HG03354 (cell line): Measurements from ENCODE around the gene BTBD1.
"Not testable (repeated sequence)": the region's sequence is repeated elsewhere in the genome, so short reads cannot be mapped to it uniquely, and the experiment has no call there.

ENCODE experiments used
- ATAC-seq: cut with Tn5 transposase; IDR thresholded peaks from one replicate; pipeline ENCODE4 v1.9.1; 2021; ENCODE audit warnings: mild to moderate bottlenecking; ENCODE audit not compliant: unreplicated experiment, poor library complexity, severe bottlenecking

BTBD1 gene

GRCh38 chr15:83099290-83099689 lies 32.2 kb upstream of the BTBD1 start:
- ATAC-seq: no peak

GRCh38 chr15:83098079-83098478 lies 31.0 kb upstream of the BTBD1 start:
- ATAC-seq: no peak

DNA sequence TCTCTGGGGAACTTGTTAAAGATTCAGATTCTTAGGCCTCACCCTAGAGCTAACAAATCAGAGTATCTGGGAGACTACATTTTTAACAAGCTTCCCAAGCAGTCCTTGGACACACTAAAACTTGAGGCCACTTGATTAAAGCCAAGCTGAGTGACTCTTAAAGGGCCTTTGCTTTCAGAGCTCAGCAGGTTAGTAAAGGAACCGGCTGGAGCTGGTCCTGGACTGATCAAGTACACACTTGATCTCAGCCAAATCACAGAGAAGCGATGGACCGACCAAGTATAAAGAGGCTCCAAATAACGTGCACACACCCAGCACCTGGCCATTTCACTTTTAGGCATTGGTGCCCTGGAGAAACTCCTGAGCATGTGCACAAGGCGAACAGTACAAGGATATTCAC lies 27.5 kb upstream of the BTBD1 start:
- no peak for ATAC-seq

GRCh38 chr15:83092309-83092976 lies 25.4 kb upstream of the BTBD1 start:
- peak; percentile 93 for ATAC-seq

GRCh38 chr15:83091965-83092308 lies 24.9 kb upstream of the BTBD1 start:
- peak; percentile 33 for ATAC-seq

GRCh38 chr15:83090465-83090864 lies 23.4 kb upstream of the BTBD1 start:
- ATAC-seq: no peak

DNA sequence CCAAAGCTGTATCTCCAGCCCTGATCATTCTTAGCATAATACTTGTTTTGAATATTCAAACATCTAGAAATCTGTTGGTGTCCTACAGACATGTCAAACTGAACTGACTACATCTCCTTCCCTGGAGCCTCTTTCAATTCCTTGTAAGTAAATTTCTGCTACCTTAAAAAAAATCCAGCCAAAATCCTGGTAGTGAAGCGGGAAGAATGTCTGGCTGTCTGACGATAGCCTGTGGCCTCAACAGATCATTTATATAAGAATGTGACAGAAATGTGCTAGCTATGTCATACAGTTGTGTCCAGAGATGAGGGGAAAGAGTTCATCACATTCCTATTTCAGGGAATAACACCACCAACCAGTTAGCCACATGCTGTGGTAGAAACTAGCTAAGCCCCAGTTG lies 21.8 kb upstream of the BTBD1 start:
- ATAC-seq: no peak

GRCh38 chr15:83087576-83087975 lies 20.5 kb upstream of the BTBD1 start:
- no peak for ATAC-seq

DNA sequence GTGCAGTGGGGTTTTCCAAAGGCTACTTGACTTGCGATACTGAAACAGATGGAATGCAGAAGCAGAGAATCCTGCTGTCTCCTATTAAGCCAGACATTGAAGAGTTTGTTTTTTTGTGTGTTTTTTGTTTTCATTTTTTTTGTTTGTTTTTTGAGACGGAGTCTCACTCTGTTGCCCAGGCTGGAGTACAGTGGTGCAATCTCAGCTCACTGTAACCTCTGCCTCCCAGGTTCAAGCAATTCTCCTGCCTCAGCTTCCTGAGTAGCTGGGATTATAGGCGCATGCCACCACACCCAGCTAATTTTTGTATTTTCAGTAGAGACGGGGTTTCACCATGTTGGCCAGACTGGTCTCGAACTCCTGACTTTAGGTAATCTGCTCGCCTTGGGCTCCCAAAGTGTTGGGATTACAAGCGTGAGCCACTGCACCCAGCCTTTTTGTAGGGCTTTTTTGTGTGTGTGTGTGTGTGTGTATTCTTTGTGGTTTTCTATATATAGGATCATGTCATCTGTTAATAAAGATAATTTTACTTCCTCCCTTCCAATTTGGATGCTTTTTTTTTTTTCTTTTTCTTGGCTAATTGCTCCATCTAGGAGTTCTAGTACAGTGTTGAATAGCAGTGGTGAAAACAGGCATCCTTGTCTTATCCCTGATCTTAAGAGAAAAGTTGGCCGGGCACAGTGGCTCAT lies 19.0 kb upstream of the BTBD1 start:
- not testable (repeated sequence) for ATAC-seq

DNA sequence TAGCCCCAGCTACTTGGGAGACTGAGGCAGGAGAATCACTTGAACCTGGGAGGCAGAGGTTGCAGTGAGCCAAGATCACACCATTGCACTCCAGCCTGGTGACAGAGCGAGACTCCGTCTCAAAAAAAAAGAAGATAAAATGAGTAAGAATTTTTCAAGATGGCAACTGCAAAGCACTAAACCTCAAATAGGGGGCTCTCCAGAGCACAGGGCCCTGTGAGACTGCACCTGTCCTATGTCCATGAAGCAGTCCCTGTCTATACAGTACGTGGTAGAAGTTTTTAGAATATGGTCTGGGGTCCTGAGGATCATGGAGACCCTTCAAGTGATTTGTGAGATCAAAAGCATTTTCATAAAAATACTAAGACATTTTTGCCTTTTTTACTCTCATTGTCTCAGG lies 18.4 kb upstream of the BTBD1 start:
- not testable (repeated sequence) for ATAC-seq

- no peak for ATAC-seq
Measured at GRCh38 chr15:83082730-83083386, 15.8 kb upstream of the BTBD1 start.

DNA sequence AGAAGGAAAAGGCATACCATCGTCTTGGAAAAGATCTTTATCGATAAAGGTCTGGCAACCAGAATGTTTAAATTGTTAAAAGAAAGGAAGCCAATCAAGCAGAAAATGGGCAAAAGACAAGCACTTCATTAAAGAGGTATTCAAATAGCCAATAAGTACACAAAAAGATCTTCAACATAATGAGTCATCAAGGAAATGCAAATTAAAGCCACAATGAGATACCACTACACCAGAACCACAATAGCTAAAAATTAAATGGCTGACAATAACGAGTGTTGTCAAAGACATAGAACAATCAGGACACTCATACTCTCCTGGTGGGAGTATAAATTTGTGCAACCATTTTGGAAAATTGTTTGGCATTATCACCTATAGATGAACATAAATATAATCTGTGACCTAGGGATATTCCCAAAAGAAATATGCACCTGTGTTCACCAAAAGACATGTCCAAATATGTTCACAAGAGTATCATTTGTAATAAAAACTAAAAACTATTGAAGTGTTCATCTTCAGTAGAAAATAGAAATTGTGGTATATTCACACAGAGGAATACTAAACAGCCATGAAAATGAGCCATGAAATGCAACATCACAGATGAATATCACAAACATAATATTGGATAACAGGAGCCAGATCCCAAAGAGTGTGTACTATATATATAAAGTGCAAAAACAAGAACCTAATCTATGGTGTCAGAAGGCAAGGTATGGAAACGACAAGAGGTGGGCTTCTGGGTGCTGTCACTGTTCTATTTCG lies 14.4 kb upstream of the BTBD1 start:
- no peak for ATAC-seq

GRCh38 chr15:83078712-83079111 lies 11.7 kb upstream of the BTBD1 start:
- no peak for ATAC-seq

- no peak for ATAC-seq
Measured at GRCh38 chr15:83077491-83078230, 10.6 kb upstream of the BTBD1 start.

DNA sequence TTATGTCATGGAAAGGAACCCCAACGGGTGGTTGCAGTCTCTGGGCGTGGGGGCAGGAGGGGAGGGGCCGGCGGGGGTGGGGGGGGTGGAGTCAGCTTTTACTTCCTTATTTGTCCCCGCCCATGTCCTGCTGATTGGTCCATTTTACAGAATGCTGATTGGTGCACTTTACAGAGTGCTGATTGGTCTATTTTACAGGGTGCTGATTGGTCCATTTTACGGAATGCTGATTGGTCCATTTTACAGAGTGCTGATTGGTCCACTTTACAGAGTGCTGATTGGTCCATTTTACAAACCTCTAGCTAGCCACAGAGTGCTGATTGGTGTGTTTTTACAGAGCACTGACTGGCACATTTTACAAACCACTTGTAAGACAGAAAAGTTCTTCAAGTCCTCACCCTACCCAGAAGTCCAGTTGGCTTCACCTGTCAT lies 2.2 kb upstream of the BTBD1 start:
- not testable (repeated sequence) for ATAC-seq

DNA sequence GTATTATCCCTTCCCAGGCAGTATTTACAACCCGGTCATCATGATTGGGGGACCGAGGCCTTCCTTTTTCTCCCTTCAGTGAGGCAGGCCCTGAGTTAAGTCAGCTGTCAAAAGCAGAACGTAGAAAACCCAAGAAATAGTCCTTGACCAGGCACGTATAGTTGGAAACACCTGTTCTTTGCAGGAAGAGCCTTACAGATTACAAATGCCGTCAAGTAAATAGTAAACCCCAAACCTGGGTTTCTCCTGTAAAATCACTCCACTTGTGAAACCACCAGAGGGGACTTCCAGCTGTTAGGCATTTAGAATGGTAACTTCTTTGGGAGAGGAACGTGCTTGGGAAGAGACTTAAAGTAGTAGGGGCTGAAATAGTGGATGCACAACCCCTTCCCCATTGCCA lies 1.0 kb upstream of the BTBD1 start:
- ATAC-seq: no peak

DNA sequence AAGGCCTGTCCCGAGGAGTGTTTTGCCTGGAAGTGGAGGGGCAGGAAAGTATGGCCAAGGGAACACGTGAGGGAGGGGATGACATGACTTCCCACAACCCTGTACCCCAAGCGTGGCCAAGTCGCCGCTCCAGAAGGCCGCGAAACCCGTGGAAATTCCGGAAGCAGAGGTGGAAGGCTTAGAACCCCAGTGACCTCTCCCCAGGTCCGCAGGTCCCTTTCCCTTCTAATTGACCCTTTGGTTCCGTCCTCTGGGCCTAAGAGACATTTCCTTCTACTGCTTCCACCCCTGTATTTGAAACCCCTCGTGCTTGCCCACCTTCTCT lies 548 bp upstream of the BTBD1 start:
- ATAC-seq: no peak

DNA sequence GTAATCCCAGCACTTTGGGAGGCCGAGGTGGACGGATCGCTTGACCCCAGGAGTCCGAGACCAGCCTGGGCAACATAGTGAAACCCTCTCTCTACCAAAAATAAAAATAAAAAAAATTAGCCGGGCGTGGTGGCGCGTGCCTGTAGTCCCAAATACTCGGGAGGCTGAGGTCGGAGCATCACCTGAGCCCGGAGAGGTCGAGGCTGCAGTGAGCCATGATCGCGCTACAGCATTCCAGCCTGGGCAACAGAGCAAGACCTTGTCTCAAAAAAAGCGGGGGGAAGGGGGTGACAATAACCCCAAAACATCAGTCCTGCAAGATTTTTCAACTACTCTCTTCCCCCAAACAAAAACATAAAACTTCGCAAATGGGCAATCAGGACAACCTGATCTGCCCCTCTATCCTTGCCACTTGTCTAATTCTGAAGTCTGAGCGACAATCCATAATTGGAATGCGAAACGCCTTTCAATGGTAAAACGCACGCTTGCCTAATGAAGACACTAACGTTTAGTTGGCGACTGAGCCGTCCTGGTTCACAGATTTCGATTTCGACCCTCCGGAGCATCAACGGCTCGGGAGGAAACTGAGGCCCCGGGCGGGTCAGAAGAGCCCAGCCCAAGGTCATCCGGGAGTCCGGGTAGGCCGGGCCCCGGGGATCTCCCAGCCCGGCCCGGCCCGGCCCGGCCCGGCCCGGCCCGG lies 868 bp downstream of the BTBD1 start:
- no peak for ATAC-seq

DNA sequence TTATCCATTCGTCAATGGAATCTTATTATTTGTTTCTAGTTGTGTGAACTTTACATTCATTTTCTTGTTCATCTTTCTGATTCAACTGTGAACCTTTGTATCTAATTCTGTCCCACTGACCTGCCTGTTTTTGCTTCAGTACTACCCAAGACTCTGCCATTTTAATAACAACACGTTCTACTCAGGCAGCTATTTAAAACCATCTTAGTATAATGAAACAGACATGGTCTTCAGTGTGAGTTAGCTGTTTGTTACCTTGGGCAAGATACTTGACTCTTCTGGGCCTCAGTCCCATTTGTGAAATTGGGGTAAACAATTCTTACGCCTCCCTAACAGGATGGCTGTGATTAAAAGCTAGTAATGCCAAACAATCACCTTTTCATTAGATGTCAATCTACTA lies 1.6 kb downstream of the BTBD1 start:
- no peak for ATAC-seq
